Endodermal cell (in vitro differentiated cells): ENCODE results near the gene TBC1D4. TPM values are rescaled to one million over a fixed set of nuclear protein-coding genes. Genes with fewer than 3 reads are reported as not detected.
A peak's percentile ranks its signal among the peaks of the same experiment; 100 is the strongest.

Experiments used
- DNase-seq: peaks from one replicate; pipeline ENCODE4 v3.0.0-alpha.2; 2017
- H3K27ac ChIP-seq: 2 replicates; pipeline ENCODE4 v1.5.1; 2013; ENCODE audit warnings: mild to moderate bottlenecking, low read depth, low read length, moderate library complexity
- H3K27me3 ChIP-seq: 2 replicates; pipeline ENCODE4 v1.6.1; 2013; ENCODE audit warnings: mild to moderate bottlenecking, low read length, moderate library complexity; ENCODE audit not compliant: insufficient read depth, control insufficient read depth, poor library complexity, severe bottlenecking
- H3K36me3 ChIP-seq: 2 replicates; pipeline ENCODE4 v1.7.0; 2013; ENCODE audit warnings: mild to moderate bottlenecking, low read length, moderate library complexity; ENCODE audit not compliant: control insufficient read depth, insufficient read depth
- H3K4me1 ChIP-seq: one replicate; pipeline ENCODE4 v1.7.0; 2013; ENCODE audit warnings: low read length; ENCODE audit not compliant: control insufficient read depth, insufficient read depth
- H3K4me3 ChIP-seq: 2 replicates; pipeline ENCODE4 v1.5.1; 2013; ENCODE audit warnings: mild to moderate bottlenecking, low read length, moderate library complexity
- H3K9ac ChIP-seq: 2 replicates; pipeline ENCODE4 v1.6.1; 2013; ENCODE audit warnings: mild to moderate bottlenecking, low read length, moderate library complexity; ENCODE audit not compliant: poor library complexity, severe bottlenecking; ENCODE audit errors: extremely low read depth
- H3K9me3 ChIP-seq: 2 replicates; pipeline ENCODE4 v1.6.1; 2013; ENCODE audit warnings: mild to moderate bottlenecking, low read length, moderate library complexity; ENCODE audit not compliant: control insufficient read depth
- H3K27ac Mint-ChIP-seq: 2 replicates; pipeline ENCODE4 v1.8.0; 2020; ENCODE audit warnings: mixed read lengths
- H3K27me3 Mint-ChIP-seq: 2 replicates; pipeline ENCODE4 v1.8.0; 2021; ENCODE audit warnings: mild to moderate bottlenecking, mixed read lengths; ENCODE audit not compliant: insufficient read depth
- H3K36me3 Mint-ChIP-seq: 2 replicates; pipeline ENCODE4 v1.8.0; 2020; ENCODE audit warnings: low read depth, mixed read lengths
- H3K4me1 Mint-ChIP-seq: 2 replicates; pipeline ENCODE4 v1.8.0; 2020; ENCODE audit warnings: mixed read lengths
- H3K4me3 Mint-ChIP-seq: 2 replicates; pipeline ENCODE4 v1.8.0; 2020; ENCODE audit warnings: mild to moderate bottlenecking, moderate library complexity, mixed read lengths
- H3K9me3 Mint-ChIP-seq: 2 replicates; pipeline ENCODE4 v1.8.0; 2020; ENCODE audit warnings: mild to moderate bottlenecking, mixed read lengths
- WGBS, 2 experiments: methylation state at CpG; one replicate each; pipeline versions ENCODE4 v1.1.5 to v1.1.7; 2013; ENCODE audit warnings: missing lambda C conversion rate in 2 of 2, mixed read lengths in 1 of 2; ENCODE audit not compliant: insufficient coverage in 1 of 2, insufficient read length in 1 of 2; 5-methylcytosine and 5-hydroxymethylcytosine counted together
- total RNA-seq, 2 donors: library from RNA; stranded (reverse); fragmentation: NEBNext Ultra II Directional in 1 of 2; extraction: Animal tissue kit (Norgen Biotek cat#: 25700) in 1 of 2; gene quantifications; 2 replicates in 1 of 2; 3 replicates in 1 of 2; pipeline ENCODE4 v1.2.1, GENCODE V29; 2021
- TF ChIP-seq, protein P1 (sequence below): fragments of 200-600 bp; sonication (generic); conservative IDR thresholded peaks from 2 replicates; pipeline ENCODE4 v1.5.0; 2021; ENCODE audit warnings: antibody characterized with exemption, mild to moderate bottlenecking

The TBC1D4 gene
- total RNA-seq, 2 donors from 2014 or later: 3.2 to 4.7 TPM

DNA sequence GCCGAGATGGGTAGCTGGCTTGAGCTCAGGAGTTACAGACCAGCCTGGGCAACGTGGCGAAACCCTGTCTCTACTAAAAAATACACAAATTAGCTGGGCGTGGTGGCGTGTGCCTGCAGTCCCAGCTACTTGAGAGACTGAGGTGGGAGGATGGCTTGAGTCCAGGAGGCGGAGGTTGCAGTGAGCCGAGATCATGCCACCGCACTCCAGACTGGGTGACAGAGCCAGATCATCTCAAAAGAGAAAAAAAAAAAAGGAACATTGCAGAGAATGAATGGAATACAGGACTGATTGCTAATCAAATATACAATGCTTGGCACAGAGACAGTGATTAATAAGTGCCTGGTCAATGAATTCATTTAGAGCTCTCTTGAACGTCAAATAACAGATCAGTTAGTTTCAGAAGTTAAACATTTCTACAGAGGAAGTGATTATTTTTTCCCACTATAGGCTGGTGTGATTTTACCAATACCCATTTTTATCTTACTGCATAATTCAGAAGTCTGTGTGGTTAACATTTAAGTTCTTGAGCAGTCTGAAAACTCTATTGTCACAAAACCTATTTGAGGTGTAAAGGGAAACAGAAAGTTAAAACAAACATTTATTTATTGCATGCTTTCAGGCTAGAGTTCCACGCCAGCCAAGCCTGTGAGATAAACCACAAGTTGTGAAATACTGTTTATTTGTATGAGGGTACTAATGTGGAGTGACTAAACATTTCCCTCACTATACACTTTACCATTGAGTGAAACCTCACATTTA is 7.7 kb upstream of the TBC1D4 start:
- Histone ChIP-seq H3K36me3 (no peaks in the 10 kb centered on the region), H3K4me1 (no peaks in the 10 kb centered on the region), H3K9me3 (no peaks in the 10 kb centered on the region), H3K4me3 (no peak overlapping the region), H3K27ac (no peak overlapping the region), H3K9ac (no peak overlapping the region), H3K27me3 (peaks cover 7% of the 10 kb centered on the region)
- Mint-ChIP-seq H3K36me3 (no peaks in the 10 kb centered on the region), H3K27ac (no peak overlapping the region), H3K4me1 (peaks cover 6% of the 10 kb centered on the region), H3K4me3 (no peak overlapping the region), H3K27me3 (peaks cover 4% of the 10 kb centered on the region), H3K9me3 (no peaks in the 10 kb centered on the region)
- TF ChIP-seq, protein P1, sequence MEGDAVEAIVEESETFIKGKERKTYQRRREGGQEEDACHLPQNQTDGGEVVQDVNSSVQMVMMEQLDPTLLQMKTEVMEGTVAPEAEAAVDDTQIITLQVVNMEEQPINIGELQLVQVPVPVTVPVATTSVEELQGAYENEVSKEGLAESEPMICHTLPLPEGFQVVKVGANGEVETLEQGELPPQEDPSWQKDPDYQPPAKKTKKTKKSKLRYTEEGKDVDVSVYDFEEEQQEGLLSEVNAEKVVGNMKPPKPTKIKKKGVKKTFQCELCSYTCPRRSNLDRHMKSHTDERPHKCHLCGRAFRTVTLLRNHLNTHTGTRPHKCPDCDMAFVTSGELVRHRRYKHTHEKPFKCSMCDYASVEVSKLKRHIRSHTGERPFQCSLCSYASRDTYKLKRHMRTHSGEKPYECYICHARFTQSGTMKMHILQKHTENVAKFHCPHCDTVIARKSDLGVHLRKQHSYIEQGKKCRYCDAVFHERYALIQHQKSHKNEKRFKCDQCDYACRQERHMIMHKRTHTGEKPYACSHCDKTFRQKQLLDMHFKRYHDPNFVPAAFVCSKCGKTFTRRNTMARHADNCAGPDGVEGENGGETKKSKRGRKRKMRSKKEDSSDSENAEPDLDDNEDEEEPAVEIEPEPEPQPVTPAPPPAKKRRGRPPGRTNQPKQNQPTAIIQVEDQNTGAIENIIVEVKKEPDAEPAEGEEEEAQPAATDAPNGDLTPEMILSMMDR: no peak
- no peak for DNase-seq
- WGBS, 2 experiments: 86 to 96% methylated on average over 4 to 10 of the region's 10 CpGs

DNA sequence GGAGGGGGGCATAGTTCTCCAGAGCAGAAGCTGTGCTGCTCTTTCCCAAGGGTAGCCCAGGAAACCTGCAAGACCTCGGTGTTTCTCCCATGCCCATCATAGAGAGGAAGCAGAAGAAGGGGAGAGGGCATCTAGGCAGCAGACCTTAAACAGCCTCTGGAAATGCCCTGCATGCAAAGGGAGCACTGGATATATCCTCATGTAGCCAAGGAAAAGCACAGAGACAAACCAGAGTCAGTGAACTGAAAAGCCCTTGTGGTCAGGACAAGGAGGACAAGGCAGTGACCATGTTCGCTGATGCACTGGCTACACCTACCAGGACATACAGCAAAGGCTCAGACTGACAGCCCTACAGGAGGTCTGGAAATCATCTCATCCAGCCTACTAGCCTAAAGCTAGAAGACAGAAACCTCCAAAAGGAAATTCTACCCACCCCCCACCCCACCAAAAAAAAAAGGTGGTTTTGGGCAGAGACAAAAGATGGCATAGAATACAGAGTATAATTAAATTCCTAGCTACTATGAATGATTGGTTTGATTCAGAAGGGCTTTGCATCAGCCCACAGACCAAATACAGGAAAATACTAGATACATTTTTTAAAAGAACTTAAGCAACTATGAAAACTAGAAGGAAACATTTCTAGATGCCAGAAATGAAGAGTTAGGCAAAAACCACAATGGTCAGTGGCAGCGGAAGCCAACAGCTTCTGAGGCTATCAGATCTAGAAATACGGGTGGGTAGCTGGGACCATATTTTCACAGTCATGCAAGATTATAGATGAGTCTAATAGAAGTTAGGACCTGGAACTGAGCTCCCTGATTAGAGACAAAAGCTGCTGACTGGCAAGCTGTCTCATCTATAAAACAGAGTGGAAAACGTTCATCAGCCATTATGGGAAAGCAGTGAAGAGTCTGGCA is 4.4 kb upstream of the TBC1D4 start:
- H3K27me3 Mint-ChIP-seq: peaks cover 16% of the 10 kb centered on the region
- Histone ChIP-seq H3K36me3 (no peaks in the 10 kb centered on the region), H3K9me3 (no peaks in the 10 kb centered on the region), H3K27ac (no peak overlapping the region), H3K9ac (no peak overlapping the region), H3K4me1 (no peaks in the 10 kb centered on the region), H3K27me3 (peaks cover 10% of the 10 kb centered on the region), H3K4me3 (no peak overlapping the region)
- peak overlapping the region; percentile 50 for H3K27ac Mint-ChIP-seq
- H3K4me1 Mint-ChIP-seq: peaks cover 6% of the 10 kb centered on the region
- no peaks in the 10 kb centered on the region for H3K36me3 Mint-ChIP-seq
- no peaks in the 10 kb centered on the region for H3K9me3 Mint-ChIP-seq
- 68 to 72% methylated on average over 5 of the region's 5 CpGs for WGBS, 2 experiments
- no peak overlapping the region for H3K4me3 Mint-ChIP-seq
- DNase-seq: peak; percentile 59
- TF ChIP-seq, protein P1: peak; percentile 37

DNA sequence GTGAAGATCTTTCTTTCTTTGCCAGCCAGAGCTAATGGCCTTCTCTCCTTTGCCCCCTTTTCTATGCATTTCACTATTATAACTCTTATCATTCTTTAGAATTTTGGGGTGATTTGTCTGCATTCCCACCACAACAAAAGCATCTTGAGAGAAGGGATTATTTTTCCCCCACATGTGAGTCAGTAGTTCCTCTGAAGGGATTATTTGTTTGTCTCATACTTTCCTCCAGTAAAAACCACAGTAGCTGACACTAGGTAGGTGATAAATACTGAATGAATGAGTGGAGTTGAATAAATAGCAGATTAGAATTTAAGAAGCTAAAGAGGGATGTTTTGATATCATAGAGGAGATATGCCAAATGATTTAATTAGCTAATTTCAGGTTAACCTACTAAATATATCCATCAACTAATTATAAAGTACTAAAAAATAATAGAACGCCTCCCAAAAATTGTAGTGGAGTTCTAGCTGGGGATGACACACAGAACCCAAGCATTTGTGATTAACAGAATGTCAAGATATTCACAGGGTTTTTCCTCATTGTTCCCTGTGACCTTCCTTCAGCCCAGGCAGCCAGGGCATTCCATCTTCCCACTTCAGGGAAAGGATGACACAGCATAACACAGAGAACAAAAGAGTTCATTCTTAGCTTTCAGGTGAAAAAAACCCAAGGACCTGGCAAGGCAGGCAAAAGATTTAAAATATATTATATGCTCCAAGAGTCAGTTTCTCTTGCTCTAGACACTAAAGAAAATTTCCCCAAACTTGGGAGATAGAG is 3.5 kb upstream of the TBC1D4 start:
- no peaks in the 10 kb centered on the region for H3K9me3 ChIP-seq
- TF ChIP-seq, protein P1: no peak
- H3K36me3 ChIP-seq: no peaks in the 10 kb centered on the region
- Mint-ChIP-seq H3K4me3 (no peak overlapping the region), H3K4me1 (peaks cover 8% of the 10 kb centered on the region), H3K36me3 (no peaks in the 10 kb centered on the region), H3K27me3 (peaks cover 25% of the 10 kb centered on the region), H3K27ac (no peak overlapping the region), H3K9me3 (no peaks in the 10 kb centered on the region)
- no peaks in the 10 kb centered on the region for H3K4me1 ChIP-seq
- WGBS, 2 experiments: 81% methylated on average over 1 of the region's 1 CpG; no CpG with 5 or more reads in 1 of the 2 experiments
- H3K4me3 ChIP-seq: no peak overlapping the region
- no peak overlapping the region for H3K9ac ChIP-seq
- DNase-seq: no peak
- H3K27ac ChIP-seq: no peak overlapping the region
- peaks cover 20% of the 10 kb centered on the region for H3K27me3 ChIP-seq
